Choroid plexus epithelial cell (primary cell): ENCODE data around the gene NDUFS4.

ENCODE experiments used
- DNase-seq: peaks from one replicate; pipeline ENCODE4 v3.0.0-alpha.2; 2010; ENCODE audit warnings: low read depth
- H3K4me3 ChIP-seq: 2 replicates; pipeline ENCODE4 v1.5.1; 2011; ENCODE audit warnings: low read depth, mild to moderate bottlenecking, control low read depth, low read length, moderate library complexity
- TF ChIP-seq, protein P1 (sequence below): conservative IDR thresholded peaks from 2 replicates; pipeline ENCODE4 v1.5.1; 2011; ENCODE audit warnings: low read depth, mild to moderate bottlenecking, control low read depth, inconsistent platforms, low read length, moderate library complexity

Gene NDUFS4

GRCh38 chr5:53555160-53555559, 5.3 kb upstream of the NDUFS4 start:
- H3K4me3 ChIP-seq: no peak overlapping the region
- TF ChIP-seq, protein P1, sequence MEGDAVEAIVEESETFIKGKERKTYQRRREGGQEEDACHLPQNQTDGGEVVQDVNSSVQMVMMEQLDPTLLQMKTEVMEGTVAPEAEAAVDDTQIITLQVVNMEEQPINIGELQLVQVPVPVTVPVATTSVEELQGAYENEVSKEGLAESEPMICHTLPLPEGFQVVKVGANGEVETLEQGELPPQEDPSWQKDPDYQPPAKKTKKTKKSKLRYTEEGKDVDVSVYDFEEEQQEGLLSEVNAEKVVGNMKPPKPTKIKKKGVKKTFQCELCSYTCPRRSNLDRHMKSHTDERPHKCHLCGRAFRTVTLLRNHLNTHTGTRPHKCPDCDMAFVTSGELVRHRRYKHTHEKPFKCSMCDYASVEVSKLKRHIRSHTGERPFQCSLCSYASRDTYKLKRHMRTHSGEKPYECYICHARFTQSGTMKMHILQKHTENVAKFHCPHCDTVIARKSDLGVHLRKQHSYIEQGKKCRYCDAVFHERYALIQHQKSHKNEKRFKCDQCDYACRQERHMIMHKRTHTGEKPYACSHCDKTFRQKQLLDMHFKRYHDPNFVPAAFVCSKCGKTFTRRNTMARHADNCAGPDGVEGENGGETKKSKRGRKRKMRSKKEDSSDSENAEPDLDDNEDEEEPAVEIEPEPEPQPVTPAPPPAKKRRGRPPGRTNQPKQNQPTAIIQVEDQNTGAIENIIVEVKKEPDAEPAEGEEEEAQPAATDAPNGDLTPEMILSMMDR: no peak
- no peak for DNase-seq

GRCh38 chr5:53556001-53556400, 4.4 kb upstream of the NDUFS4 start:
- H3K4me3 ChIP-seq: no peak overlapping the region
- no peak for DNase-seq
- TF ChIP-seq, protein P1: no peak

DNA sequence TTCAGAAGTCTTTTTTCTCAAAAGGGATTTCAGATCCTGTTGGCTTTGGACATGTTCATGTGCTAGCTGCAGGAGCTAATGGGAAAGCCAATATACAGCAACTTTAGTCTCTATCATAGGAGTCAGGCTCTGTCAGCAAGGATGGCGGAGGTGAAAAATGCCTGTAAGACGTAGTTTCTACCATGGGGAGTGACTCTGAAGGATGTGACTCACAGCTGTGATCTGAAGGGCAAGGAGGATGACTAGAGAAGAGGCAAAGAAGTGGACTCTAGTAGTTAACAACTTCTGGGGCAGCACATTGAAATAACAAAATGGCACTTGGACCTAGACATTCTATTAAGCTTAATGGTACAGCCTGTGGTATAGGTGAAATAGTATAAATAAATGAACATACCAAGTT, 3.1 kb upstream of the NDUFS4 start:
- TF ChIP-seq, protein P1: no peak
- H3K4me3 ChIP-seq: no peak overlapping the region
- peak; percentile 29 for DNase-seq

DNA sequence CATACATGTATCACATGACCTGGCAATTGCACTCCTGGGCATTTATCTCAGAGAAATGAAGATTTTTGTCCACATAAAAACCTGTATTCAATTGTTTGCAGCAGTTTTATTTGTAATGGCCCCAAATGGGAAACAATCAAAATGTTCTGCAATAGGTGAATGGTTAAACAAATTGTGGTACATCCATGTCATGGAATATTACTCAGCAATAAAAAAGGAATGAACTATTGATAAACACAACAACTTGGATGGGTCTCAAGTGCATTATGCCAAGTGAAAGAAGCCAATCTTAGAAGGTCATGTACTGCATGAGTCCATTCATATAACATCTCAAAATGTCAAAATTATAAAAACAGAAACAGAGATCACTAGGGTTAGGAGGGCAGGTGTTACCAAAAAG, 1.5 kb upstream of the NDUFS4 start:
- no peak for DNase-seq
- no peak overlapping the region for H3K4me3 ChIP-seq
- TF ChIP-seq, protein P1: no peak

GRCh38 chr5:53560028-53560427, 411 bp upstream of the NDUFS4 start:
- peak overlapping the region; percentile 78 for H3K4me3 ChIP-seq
- no peak for DNase-seq
- TF ChIP-seq, protein P1: no peak

- H3K4me3 ChIP-seq: no peak overlapping the region
- TF ChIP-seq, protein P1: no peak
- no peak for DNase-seq
Observed at GRCh38 chr5:53568401-53568800, 8.0 kb downstream of the NDUFS4 start.

DNA sequence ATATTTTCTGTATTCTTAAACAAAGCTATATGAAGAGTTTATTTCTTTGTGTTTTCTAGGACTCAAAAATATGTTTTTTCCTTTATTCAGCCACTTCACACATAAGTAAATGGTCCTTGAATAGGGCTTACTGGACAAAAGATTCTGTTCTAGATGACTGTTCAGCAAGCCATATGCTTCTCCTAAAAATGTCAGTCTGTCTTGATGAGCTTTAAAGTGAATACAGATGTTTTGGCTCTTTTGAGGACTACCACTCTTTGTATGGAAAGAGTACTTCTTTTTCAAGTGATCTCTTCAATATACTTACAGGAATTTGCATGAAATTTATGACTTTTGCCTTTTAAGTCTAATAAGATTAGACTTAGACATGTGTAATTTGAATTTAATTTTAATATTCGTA, 8.4 kb downstream of the NDUFS4 start:
- TF ChIP-seq, protein P1: no peak

More for the DNA sequence above, 8.4 kb downstream of the NDUFS4 start:
- no peak for DNase-seq
- no peak overlapping the region for H3K4me3 ChIP-seq
